GM12801 (cell line): Measurements from ENCODE around the gene MOB1B.

Experiments used
- CTCF ChIP-seq: IDR thresholded peaks from one replicate; pipeline ENCODE4 v1.5.1; 2011; ENCODE audit warnings: control low read depth; ENCODE audit not compliant: insufficient read length; ENCODE audit errors: extremely low read depth

MOB1B gene

DNA sequence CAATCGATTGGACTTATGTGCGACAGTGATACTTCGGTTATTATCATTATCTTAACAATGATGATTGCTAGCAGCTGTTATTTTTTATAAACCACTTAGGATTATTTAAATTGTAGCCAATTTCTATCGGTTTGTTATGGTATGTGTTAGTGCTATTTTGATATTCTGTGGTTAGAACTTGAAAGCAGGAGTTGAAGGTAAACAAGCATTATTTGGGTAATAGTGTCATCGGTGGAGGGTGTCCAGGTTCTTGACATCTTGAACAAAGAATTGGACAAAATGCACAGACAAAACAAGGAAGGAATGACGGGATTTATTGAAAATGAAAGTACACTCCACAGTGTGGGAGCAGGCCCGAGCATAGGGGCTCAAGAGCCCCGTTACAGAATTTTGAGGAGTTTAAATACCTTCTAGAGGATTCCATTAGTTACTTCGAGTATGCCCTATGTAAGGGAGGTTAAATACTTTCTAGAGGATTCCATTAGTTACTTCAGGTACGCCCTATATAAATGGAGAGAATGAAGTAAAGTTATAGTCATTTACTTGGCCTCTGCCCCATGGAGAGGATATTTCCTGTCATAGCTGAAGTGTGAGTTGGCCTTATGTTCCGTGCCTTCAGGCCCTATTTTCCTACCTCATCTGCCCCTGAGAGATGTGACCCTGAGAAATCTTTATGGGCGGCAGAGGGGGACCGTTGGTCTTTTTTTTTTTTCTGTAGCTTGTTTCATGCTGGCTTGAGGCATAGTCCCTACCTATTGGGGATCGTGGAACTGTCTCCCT lies 13.1 kb downstream of the MOB1B start:
- TF ChIP-seq CTCF = no peak

DNA sequence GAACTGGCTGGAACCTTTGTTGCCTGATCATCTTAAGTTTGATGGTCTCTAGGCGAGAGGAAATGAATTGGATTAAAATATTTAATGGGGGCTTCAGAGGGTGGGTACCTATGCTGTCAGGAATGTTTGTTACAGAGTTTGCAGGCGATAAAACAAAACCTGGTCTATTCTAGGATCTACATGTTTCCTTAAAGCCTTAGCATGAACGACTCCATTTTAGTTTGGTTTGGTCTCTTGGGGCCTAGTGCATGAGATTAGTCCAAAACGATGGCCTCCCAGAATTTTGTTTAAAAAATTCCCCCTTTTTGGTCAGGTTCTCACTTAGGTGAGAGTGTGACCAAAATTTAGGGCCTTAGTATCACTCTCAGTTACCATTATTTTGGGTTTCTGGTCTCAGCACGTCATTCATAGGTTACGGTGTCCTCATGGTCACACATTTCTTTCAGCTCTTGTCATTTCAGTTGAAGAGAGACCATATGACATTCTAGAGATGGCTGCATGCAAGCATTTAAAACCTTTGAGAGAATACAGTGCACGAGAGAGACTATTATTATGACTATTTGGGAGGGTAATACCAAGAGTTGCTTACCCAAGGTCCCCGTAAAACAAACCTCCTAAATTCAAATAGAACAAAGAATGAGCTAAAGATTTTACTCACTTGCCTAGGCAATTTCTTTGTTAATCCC lies 13.8 kb downstream of the MOB1B start:
- no peak for TF ChIP-seq CTCF

DNA sequence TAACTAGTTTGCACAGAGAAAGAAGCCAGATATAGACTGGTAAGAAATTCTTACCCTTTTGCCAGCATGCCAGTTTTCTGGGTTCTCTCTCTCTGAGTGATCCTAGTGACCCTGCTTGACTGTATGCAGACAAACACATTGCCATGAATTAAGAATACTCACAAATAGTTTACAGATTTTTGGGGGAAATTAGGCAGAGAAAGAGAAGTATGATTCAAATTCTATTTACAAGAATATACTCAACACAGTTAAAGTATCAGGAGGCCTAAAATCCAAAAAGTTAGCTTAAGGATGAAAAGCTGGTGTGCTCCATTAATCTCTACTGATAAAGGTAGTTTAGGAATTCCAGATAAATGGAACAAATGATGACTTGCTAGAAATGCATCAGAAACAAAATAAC lies 18.4 kb downstream of the MOB1B start:
- no peak for TF ChIP-seq CTCF

GRCh38 chr4:70925418-70925817 lies 23.2 kb downstream of the MOB1B start:
- TF ChIP-seq CTCF = no peak

GRCh38 chr4:70925899-70926635 lies 23.9 kb downstream of the MOB1B start:
- no peak for TF ChIP-seq CTCF

GRCh38 chr4:70927502-70928137 lies 25.5 kb downstream of the MOB1B start:
- no peak for TF ChIP-seq CTCF

DNA sequence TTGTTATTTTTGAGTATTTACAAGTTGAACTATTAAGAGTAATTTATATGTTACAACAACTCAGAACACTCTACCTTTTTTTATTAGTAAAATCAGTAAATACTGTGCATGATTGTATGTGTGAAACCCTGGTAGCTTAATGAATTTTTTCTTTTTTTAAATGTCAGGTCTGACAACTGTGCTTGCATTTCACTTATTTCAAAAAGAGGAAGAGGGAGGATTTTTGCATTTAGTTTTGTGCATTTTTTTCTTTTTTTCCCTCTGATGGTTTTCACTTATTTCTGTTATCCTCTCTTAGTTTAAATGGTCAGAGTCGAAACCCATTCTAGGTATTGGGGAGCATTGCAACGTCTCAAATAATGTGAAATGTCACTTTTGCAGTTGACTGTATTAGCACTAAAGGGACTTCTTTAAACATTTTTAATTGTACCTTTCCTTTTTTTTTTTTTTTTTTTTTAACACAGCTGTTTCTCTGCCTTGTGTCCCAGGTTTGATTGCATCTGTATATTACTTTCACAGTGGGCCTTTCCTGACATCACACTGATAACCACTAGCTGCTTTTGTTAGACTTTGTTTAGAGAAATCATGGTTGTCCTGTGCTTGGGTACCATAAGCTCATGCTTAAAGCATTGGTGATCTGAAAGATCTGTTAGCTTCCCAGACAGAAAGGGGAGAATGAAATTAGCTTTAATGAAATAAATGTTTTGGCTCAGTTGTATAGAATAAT lies 28.5 kb downstream of the MOB1B start:
- no peak for TF ChIP-seq CTCF
